Panc1 (cell line): ENCODE data around the gene EAF1. TPM values are rescaled to one million over a fixed set of nuclear protein-coding genes. Genes with fewer than 3 reads are reported as not detected.

Experiments
- ATAC-seq: fragments of 200-7000 bp; cut with Tn5 transposase; 2 replicates; pipeline ENCODE4 v1.9.1; 2020; ENCODE audit warnings: mild to moderate bottlenecking, moderate library complexity
- BruUV-seq: library from RNA; stranded (reverse); fragments of 400-500 nt; replicated peaks from 2 replicates; lab custom pipeline; 2021; lab: Mats Ljungman, UMichigan
- CTCF ChIA-PET: fragments of 300-600 bp; sonication (Branson Sonifier 250); formaldehyde crosslinking; loops from one replicate; lab custom pipeline; 2022; ENCODE audit warnings: antibody characterized with exemption; lab: Charles Lee
- POLR2A ChIA-PET: fragments of 300-600 bp; sonication (Branson Sonifier 250); formaldehyde crosslinking; loops from one replicate; lab custom pipeline; 2022; ENCODE audit warnings: antibody characterized with exemption; lab: Charles Lee
- DNase-seq: peaks from one replicate; pipeline ENCODE4 v3.0.0-alpha.2; 2010; ENCODE audit warnings: low read depth, low spot score
- H3K27ac ChIP-seq: 2 replicates; pipeline ENCODE4 v1.5.1; 2011; ENCODE audit warnings: mild to moderate bottlenecking, low read length, inconsistent platforms
- H3K27me3 ChIP-seq: fragments of 200-500 bp; sonication (Bioruptor generic); 2 replicates; pipeline ENCODE4 v1.6.0; 2014; ENCODE audit warnings: low read length, inconsistent platforms; ENCODE audit not compliant: control insufficient read depth, insufficient read depth
- H3K36me3 ChIP-seq: fragments of 200-500 bp; sonication (Bioruptor generic); 2 replicates; pipeline ENCODE4 v1.5.1; 2014; ENCODE audit warnings: inconsistent platforms, mild to moderate bottlenecking, low read length, moderate library complexity; ENCODE audit not compliant: control insufficient read depth, insufficient read depth
- H3K4me1 ChIP-seq: 2 replicates; pipeline ENCODE4 v1.5.1; 2011; ENCODE audit warnings: inconsistent platforms, mild to moderate bottlenecking, low read length, moderate library complexity; ENCODE audit not compliant: control insufficient read depth, insufficient read depth
- H3K4me3 ChIP-seq, 2 experiments: 2 replicates each; pipeline ENCODE4 v1.5.1; 2011 to 2012; ENCODE audit warnings: low read depth in 2 of 2, low read length in 2 of 2, mild to moderate bottlenecking in 2 of 2, inconsistent platforms in 1 of 2, moderate library complexity in 1 of 2
- H3K9me3 ChIP-seq: fragments of 200-500 bp; sonication (Bioruptor generic); 2 replicates; pipeline ENCODE4 v1.5.1; 2014; ENCODE audit warnings: low read depth, mild to moderate bottlenecking, inconsistent platforms, low read length, moderate library complexity; ENCODE audit not compliant: control insufficient read depth, insufficient read depth
- POLR2AphosphoS5 ChIP-seq: IDR thresholded peaks from 2 replicates; pipeline ENCODE4 v1.6.1; 2012; ENCODE audit warnings: mild to moderate bottlenecking, low read depth, low read length, moderate library complexity
- SIN3A ChIP-seq: IDR thresholded peaks from 2 replicates; pipeline ENCODE4 v1.6.1; 2012; ENCODE audit warnings: low read depth, mild to moderate bottlenecking, low read length, moderate library complexity, borderline replicate concordance; ENCODE audit not compliant: insufficient read depth
- TCF7L2 ChIP-seq: IDR thresholded peaks from 2 replicates; pipeline ENCODE4 v1.6.1; 2011; ENCODE audit warnings: mild to moderate bottlenecking, low read depth, low read length, inconsistent platforms
- in situ Hi-C: cut with HindIII; loops from 2 replicates; pipeline ENCODE4 v1.10.0; 2016; ENCODE audit warnings: low sequenced_read_pairs, low pct_unique_long_range_greater_than_20kb
- intact Hi-C: fragments of 100-400 bp; cut with micrococcal nuclease; formaldehyde crosslinking; loops from one replicate; pipeline ENCODE4 v1.10.0; 2022; ENCODE audit not compliant: unreplicated experiment
- total RNA-seq: library from RNA; stranded (reverse); gene quantifications from one replicate; pipeline ENCODE4 v1.2.1, GENCODE V29; 2021; ENCODE audit not compliant: unreplicated experiment
- TF ChIP-seq, protein P1 (sequence below): fragments of 450-650 bp; IDR thresholded peaks from 2 replicates; pipeline ENCODE4 v1.5.1; 2017; ENCODE audit warnings: mild to moderate bottlenecking
- TF ChIP-seq, protein P2 (sequence below), 2 experiments: IDR thresholded peaks; 2 replicates each; pipeline ENCODE4 v1.6.1; 2011 to 2012; ENCODE audit warnings: low read depth in 2 of 2, control low read depth in 1 of 2, low read length in 1 of 2, mild to moderate bottlenecking in 1 of 2, moderate library complexity in 1 of 2; ENCODE audit not compliant: insufficient read depth in 1 of 2

Gene EAF1
- total RNA-seq, 1 experiment from 2014 or later = 16.1 TPM

DNA sequence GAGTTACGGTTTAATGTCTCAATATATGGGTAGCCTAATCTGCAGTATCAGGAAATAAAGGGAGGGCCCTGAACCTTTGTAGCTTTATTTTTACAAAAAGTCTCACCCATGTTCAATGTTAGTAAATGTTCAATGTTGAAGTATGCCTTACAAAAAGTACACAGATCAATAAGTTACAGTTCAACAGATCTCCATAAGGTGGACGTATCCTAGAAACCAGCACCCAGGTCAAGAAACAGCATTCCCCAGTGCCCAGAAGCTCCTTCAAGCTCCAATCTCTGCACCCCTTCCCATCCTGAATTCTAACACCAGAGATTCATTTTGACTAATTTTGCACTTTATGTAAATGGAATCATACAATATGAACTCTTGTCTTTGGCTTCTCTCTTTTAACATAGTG lies 62.8 kb downstream of the EAF1 start:
- Histone ChIP-seq H3K27ac (no peak overlapping the region), H3K4me3 (no peak overlapping the region), H3K9me3 (no peaks in the 10 kb centered on the region), H3K36me3 (no peaks in the 10 kb centered on the region), H3K27me3 (no peaks in the 10 kb centered on the region), H3K4me1 (no peaks in the 10 kb centered on the region)
- POLR2A ChIA-PET = no interaction called here
- TF ChIP-seq, protein P1, sequence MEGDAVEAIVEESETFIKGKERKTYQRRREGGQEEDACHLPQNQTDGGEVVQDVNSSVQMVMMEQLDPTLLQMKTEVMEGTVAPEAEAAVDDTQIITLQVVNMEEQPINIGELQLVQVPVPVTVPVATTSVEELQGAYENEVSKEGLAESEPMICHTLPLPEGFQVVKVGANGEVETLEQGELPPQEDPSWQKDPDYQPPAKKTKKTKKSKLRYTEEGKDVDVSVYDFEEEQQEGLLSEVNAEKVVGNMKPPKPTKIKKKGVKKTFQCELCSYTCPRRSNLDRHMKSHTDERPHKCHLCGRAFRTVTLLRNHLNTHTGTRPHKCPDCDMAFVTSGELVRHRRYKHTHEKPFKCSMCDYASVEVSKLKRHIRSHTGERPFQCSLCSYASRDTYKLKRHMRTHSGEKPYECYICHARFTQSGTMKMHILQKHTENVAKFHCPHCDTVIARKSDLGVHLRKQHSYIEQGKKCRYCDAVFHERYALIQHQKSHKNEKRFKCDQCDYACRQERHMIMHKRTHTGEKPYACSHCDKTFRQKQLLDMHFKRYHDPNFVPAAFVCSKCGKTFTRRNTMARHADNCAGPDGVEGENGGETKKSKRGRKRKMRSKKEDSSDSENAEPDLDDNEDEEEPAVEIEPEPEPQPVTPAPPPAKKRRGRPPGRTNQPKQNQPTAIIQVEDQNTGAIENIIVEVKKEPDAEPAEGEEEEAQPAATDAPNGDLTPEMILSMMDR = no peak
- TF ChIP-seq TCF7L2 (no peak), SIN3A (no peak), POLR2AphosphoS5 (no peak)
- TF ChIP-seq, protein P2, sequence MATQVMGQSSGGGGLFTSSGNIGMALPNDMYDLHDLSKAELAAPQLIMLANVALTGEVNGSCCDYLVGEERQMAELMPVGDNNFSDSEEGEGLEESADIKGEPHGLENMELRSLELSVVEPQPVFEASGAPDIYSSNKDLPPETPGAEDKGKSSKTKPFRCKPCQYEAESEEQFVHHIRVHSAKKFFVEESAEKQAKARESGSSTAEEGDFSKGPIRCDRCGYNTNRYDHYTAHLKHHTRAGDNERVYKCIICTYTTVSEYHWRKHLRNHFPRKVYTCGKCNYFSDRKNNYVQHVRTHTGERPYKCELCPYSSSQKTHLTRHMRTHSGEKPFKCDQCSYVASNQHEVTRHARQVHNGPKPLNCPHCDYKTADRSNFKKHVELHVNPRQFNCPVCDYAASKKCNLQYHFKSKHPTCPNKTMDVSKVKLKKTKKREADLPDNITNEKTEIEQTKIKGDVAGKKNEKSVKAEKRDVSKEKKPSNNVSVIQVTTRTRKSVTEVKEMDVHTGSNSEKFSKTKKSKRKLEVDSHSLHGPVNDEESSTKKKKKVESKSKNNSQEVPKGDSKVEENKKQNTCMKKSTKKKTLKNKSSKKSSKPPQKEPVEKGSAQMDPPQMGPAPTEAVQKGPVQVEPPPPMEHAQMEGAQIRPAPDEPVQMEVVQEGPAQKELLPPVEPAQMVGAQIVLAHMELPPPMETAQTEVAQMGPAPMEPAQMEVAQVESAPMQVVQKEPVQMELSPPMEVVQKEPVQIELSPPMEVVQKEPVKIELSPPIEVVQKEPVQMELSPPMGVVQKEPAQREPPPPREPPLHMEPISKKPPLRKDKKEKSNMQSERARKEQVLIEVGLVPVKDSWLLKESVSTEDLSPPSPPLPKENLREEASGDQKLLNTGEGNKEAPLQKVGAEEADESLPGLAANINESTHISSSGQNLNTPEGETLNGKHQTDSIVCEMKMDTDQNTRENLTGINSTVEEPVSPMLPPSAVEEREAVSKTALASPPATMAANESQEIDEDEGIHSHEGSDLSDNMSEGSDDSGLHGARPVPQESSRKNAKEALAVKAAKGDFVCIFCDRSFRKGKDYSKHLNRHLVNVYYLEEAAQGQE (IDR thresholded peaks at IDR 0.05; ENCODE audit: insufficient read depth in 1 of 2, low read depth in 2 of 2, low read length in 1 of 2) = no peak
- ATAC-seq = no peak
- DNase-seq = no peak
- intact Hi-C loops = no loop called here
- CTCF ChIA-PET = interaction anchor here (0.6 kb wide), 1 partner anchor 223 kb away, joined by 3 read pairs; no protein-coding TSS in a partner anchor
- in situ Hi-C loops = no loop called here
- no TSS peak for BruUV-seq

DNA sequence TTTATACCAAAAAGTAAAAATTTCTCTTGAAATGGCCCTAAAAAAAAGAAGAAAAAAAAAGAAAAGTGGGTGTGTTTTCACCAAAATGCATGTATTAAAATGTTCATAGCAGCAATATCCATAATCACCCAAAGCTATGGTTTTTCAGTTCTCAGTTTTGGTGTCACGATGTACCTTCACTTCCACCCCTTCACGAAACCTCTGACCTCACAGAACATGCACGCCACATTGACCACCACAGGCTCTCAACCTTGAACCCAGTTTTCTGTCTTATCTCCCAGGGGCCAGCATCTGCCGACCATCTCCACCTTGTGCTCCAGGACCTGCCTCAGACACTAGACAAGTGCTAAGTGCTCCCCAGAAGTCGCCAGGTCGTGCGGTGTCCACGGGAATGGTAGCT lies 63.7 kb downstream of the EAF1 start:
- POLR2A ChIA-PET = interaction anchor here (0.6 kb wide), 1 partner anchor 550 kb away, joined by 9 read pairs; no protein-coding TSS in a partner anchor
- H3K4me3 ChIP-seq = no peak overlapping the region

More for the DNA sequence above, 63.7 kb downstream of the EAF1 start:
- in situ Hi-C loops = no loop called here
- no peaks in the 10 kb centered on the region for H3K27me3 ChIP-seq
- CTCF ChIA-PET = no interaction called here
- BruUV-seq = no TSS peak
- H3K36me3 ChIP-seq = no peaks in the 10 kb centered on the region
- no peak for TF ChIP-seq TCF7L2
- TF ChIP-seq, protein P2 (IDR thresholded peaks at IDR 0.05; ENCODE audit: insufficient read depth in 1 of 2, low read depth in 2 of 2, low read length in 1 of 2) = no peak
- TF ChIP-seq SIN3A = no peak
- TF ChIP-seq POLR2AphosphoS5 = no peak
- TF ChIP-seq, protein P1 = no peak
- no peaks in the 10 kb centered on the region for H3K4me1 ChIP-seq
- intact Hi-C loops = no loop called here
- DNase-seq (no peak), ATAC-seq (no peak)
- H3K9me3 ChIP-seq = no peaks in the 10 kb centered on the region
- no peak overlapping the region for H3K27ac ChIP-seq
